Gastrocnemius medialis (tissue), 4 donors: Measurements from ENCODE around the gene RASSF5. TPM values are rescaled to one million over a fixed set of nuclear protein-coding genes. Genes with fewer than 3 reads are reported as not detected.

Experiments
- ATAC-seq, 2 donors: fragments of 150-250 bp; one replicate each; pipeline ENCODE4 v1.9.1; 2016
- DNase-seq, 2 donors: peaks; one replicate each; pipeline ENCODE4 v3.0.0-alpha.2; 2019
- H3K27ac ChIP-seq, 4 donors: fragments of 200-600 bp; sonication (generic); 1 replicate in 1 of 4; 2 replicates in 3 of 4; pipeline ENCODE4 v1.5.1; 2016 to 2018; ENCODE audit warnings: mild to moderate bottlenecking in 2 of 4, moderate library complexity in 1 of 4
- H3K27me3 ChIP-seq, 3 donors: fragments of 200-600 bp; sonication (generic) in 2 of 3; 1 replicate in 1 of 3; 2 replicates in 2 of 3; pipeline versions ENCODE4 v1.5.1 to v1.6.0; 2016 to 2019; ENCODE audit warnings: mild to moderate bottlenecking in 1 of 3, moderate library complexity in 1 of 3
- H3K36me3 ChIP-seq, 2 donors: fragments of 200-600 bp; sonication (generic) in 1 of 2; one replicate each; pipeline ENCODE4 v1.5.1; 2017 to 2018
- H3K4me1 ChIP-seq, 2 donors: fragments of 200-600 bp; sonication (generic) in 1 of 2; one replicate each; pipeline ENCODE4 v1.5.1; 2016 to 2017; ENCODE audit warnings: mild to moderate bottlenecking in 2 of 2
- H3K4me3 ChIP-seq, 4 donors: fragments of 200-600 bp; sonication (generic) in 3 of 4; 1 replicate in 1 of 4; 2 replicates in 3 of 4; pipeline ENCODE4 v1.5.1; 2016 to 2019; ENCODE audit warnings: mild to moderate bottlenecking in 2 of 4
- H3K9me3 ChIP-seq, 3 donors: fragments of 200-600 bp; sonication (generic) in 2 of 3; 1 replicate in 1 of 3; 2 replicates in 2 of 3; pipeline ENCODE4 v1.5.1; 2016 to 2019
- POLR2A ChIP-seq, 2 donors: fragments of 450-650 bp; IDR thresholded peaks; one replicate each; pipeline ENCODE4 v1.6.1; 2017; ENCODE audit warnings: antibody characterized with exemption in 2 of 2, mild to moderate bottlenecking in 2 of 2, moderate library complexity in 2 of 2
- in situ Hi-C, 4 donors: fragments of 200-750 bp; cut with MboI; loops; one replicate each; pipeline versions ENCODE4 v1.15.0 to v1.8.0; 2017; ENCODE audit warnings: low sequenced_read_pairs in 4 of 4
- intact Hi-C: fragments of 100-400 bp; cut with DNase I; formaldehyde crosslinking; loops from one replicate; pipeline ENCODE4 v1.15.1; 2023; ENCODE audit warnings: low total_unique reads
- total RNA-seq, 4 donors: library from RNA; depleted of rRNA; stranded (reverse); fragments of >200 nt; gene quantifications; one replicate each; pipeline versions ENCODE4 v1.1.0 to v1.2.3, GENCODE V29; 2016
- TF ChIP-seq, protein P1 (sequence below), 5 experiments: fragments of 450-650 bp in 3 of 5; fragments of 200-600 bp in 2 of 5; sonication (generic) in 2 of 5; IDR thresholded peaks in 4 of 5; conservative IDR thresholded peaks in 1 of 5; 1 replicate in 4 of 5; 2 replicates in 1 of 5; pipeline ENCODE4 v1.5.1; 2016 to 2019; ENCODE audit warnings: antibody characterized with exemption in 5 of 5, mild to moderate bottlenecking in 3 of 5, moderate library complexity in 3 of 5

RASSF5 gene
- total RNA-seq, 4 donors from 2014 or later: 5.9 to 15.9 (median 9.4) TPM

DNA sequence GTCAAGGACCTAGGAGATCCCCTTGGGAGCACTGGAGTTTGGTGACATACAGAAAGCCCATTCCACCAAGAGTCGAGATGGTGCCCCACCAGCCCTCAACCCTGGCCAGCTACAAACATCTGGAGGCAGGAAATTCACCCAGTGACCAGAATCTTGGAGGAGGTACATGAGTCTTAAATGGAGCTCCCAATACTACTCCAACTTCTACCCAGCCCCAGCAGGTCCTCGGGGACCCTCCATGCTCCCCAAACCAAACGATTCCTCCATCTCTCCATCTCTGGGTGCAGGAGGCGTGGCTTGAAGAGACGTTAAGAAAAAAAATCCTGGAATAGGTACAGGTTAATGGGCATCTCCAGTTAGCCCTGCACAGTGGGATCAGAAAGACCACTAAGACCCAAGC lies 5.5 kb upstream of the RASSF5 start:
- in situ Hi-C loops: no loop called here
- Histone ChIP-seq H3K9me3 (no peaks in the 10 kb centered on the region), H3K4me3 (no peak overlapping the region), H3K36me3 (no peaks in the 10 kb centered on the region), H3K27me3 (peaks cover 1 to 13% (median 3%) of the 10 kb centered on the region in 3 donors), H3K4me1 (peaks cover 17 to 20% of the 10 kb centered on the region in 2 donors), H3K27ac (peak overlapping the region in 1 of 4 donors; percentile 34)
- TF ChIP-seq, protein P1, sequence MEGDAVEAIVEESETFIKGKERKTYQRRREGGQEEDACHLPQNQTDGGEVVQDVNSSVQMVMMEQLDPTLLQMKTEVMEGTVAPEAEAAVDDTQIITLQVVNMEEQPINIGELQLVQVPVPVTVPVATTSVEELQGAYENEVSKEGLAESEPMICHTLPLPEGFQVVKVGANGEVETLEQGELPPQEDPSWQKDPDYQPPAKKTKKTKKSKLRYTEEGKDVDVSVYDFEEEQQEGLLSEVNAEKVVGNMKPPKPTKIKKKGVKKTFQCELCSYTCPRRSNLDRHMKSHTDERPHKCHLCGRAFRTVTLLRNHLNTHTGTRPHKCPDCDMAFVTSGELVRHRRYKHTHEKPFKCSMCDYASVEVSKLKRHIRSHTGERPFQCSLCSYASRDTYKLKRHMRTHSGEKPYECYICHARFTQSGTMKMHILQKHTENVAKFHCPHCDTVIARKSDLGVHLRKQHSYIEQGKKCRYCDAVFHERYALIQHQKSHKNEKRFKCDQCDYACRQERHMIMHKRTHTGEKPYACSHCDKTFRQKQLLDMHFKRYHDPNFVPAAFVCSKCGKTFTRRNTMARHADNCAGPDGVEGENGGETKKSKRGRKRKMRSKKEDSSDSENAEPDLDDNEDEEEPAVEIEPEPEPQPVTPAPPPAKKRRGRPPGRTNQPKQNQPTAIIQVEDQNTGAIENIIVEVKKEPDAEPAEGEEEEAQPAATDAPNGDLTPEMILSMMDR (IDR thresholded peaks at IDR 0.05 in 4 of 5, conservative IDR thresholded peaks at IDR 0.05 in 1 of 5): no peak
- no peak for TF ChIP-seq POLR2A (IDR thresholded peaks at IDR 0.05)
- intact Hi-C loops: loop anchor here (10.0 kb wide), 1 partner anchor 553 kb away; the partner anchor contains the start of genes PFKFB2 and YOD1
- DNase-seq (no peak), ATAC-seq (no peak)

DNA sequence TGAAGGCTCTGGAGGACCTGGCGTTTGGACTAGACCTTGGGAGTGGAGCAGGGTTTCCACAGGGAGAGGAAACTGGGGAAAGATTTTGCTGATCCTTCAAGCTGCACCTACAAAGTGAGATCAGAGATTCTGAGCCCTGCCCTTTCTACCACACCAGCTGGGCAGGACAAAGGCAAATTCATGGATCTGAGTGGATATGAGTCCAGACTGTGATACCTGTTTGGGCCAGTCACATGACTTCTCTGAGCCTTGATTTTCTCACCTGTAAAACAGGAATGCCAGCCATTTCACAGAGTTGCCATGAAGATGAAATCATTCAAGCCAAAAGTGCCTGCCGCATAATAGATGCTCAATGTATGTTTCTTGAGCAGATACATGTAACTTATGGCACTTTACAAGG lies 4.9 kb upstream of the RASSF5 start:
- in situ Hi-C loops: no loop called here
- Histone ChIP-seq H3K4me1 (peaks cover 18 to 25% of the 10 kb centered on the region in 2 donors), H3K27me3 (peaks cover 3 to 18% (median 4%) of the 10 kb centered on the region in 3 donors), H3K4me3 (no peak overlapping the region), H3K36me3 (no peaks in the 10 kb centered on the region), H3K27ac (no peak overlapping the region), H3K9me3 (no peaks in the 10 kb centered on the region)
- no peak for ATAC-seq
- DNase-seq: no peak
- TF ChIP-seq, protein P1 (IDR thresholded peaks at IDR 0.05 in 4 of 5, conservative IDR thresholded peaks at IDR 0.05 in 1 of 5): no peak
- no peak for TF ChIP-seq POLR2A (IDR thresholded peaks at IDR 0.05)
- intact Hi-C loops: loop anchor here (10.0 kb wide), 1 partner anchor 552 kb away; the partner anchor contains the start of genes PFKFB2 and YOD1

DNA sequence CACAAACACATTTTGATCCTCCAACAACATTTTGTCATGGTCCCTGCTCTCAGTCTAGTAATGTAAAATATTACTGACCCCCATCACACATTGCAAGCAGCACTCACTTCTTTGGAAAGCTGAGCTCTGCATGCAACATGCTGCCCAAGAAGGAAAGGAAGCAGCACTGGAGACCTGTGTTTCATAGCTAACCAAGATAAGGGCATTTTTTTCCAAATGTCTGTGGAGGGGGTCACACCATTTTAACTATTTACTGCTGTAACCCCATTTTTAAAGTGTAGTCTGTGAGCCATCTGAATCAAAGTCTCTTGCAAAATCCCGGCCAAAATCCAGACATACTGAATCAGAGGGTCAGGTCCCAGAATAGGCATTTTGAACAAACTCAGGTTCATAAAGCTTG lies 4.5 kb upstream of the RASSF5 start:
- DNase-seq: no peak
- TF ChIP-seq, protein P1 (IDR thresholded peaks at IDR 0.05 in 4 of 5, conservative IDR thresholded peaks at IDR 0.05 in 1 of 5): no peak
- TF ChIP-seq POLR2A (IDR thresholded peaks at IDR 0.05): no peak
- Histone ChIP-seq H3K27me3 (peaks cover 4 to 21% (median 5%) of the 10 kb centered on the region in 3 donors), H3K4me1 (peaks cover 18 to 26% of the 10 kb centered on the region in 2 donors), H3K4me3 (no peak overlapping the region), H3K36me3 (no peaks in the 10 kb centered on the region), H3K27ac (peak overlapping the region in 1 of 4 donors; percentile 83), H3K9me3 (no peaks in the 10 kb centered on the region)
- intact Hi-C loops (loop anchor here (10.0 kb wide), 1 partner anchor 552 kb away; the partner anchor contains the start of genes PFKFB2 and YOD1), in situ Hi-C loops (no loop called here)
- no peak for ATAC-seq

DNA sequence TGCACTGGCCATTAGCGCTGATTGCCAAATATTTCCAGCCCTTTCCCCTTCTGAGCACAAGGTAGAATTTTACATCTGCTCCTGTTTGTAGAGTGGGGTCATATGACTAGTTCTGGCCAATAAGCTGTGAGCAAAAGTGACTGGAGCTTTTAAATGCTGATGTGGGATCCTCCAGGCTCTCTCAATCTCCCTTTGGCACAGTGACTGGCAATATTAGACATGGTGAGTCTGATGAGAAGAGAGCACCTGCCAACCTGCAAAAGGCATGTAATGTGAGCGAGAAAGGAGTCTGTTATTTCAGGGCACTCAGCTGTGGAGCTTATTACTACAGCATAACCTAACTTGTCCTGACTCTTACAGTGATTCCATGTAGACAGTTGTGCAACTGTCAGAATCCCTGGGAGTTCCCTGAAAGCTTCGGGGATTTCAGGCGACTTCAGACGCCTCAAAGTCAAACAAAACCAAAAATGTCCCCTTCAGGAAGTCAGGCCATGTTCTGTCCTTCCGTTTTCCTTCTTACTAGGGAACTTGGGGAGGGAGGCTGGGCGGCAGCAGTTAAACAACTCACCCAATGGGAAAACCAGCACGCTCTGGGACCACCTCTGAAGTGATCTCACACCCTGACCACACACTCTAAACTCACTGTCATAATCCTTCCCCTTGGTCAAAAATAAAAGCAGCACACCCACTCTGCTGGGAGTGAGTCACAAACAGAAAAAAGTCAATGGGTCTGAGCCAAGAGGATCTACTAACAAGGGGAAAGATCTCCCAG lies 3.6 kb upstream of the RASSF5 start:
- Histone ChIP-seq H3K4me3 (peak overlapping the region in 2 of 4 donors; percentile 11 to 18), H3K9me3 (no peaks in the 10 kb centered on the region), H3K36me3 (no peaks in the 10 kb centered on the region), H3K27ac (peak overlapping the region; percentile 49 to 83 (median 82)), H3K4me1 (peaks cover 24 to 36% of the 10 kb centered on the region in 2 donors), H3K27me3 (peaks cover 13 to 26% (median 13%) of the 10 kb centered on the region in 3 donors)
- in situ Hi-C loops: no loop called here
- TF ChIP-seq, protein P1 (IDR thresholded peaks at IDR 0.05 in 4 of 5, conservative IDR thresholded peaks at IDR 0.05 in 1 of 5): no peak
- TF ChIP-seq POLR2A (IDR thresholded peaks at IDR 0.05): no peak
- ATAC-seq: peak; percentile 84 to 90
- peak; percentile 49 to 85 for DNase-seq
- intact Hi-C loops: loop anchor here (10.0 kb wide), 1 partner anchor 551 kb away; the partner anchor contains the start of genes PFKFB2 and YOD1
